Testis (tissue), 3 donors: ENCODE measurements around the gene HSF4. TPM values are rescaled to one million over a fixed set of nuclear protein-coding genes. Genes with fewer than 3 reads are reported as not detected.

Experiments used
- DNase-seq: peaks from one replicate; pipeline ENCODE4 v3.0.0-alpha.2; 2019
- H3K27ac ChIP-seq, 2 donors: fragments of 200-600 bp; sonication (generic); one replicate each; pipeline ENCODE4 v1.5.1; 2019
- H3K27me3 ChIP-seq: fragments of 200-600 bp; sonication (generic); one replicate; pipeline ENCODE4 v1.5.1; 2019
- H3K36me3 ChIP-seq: fragments of 200-600 bp; sonication (generic); one replicate; pipeline ENCODE4 v1.5.1; 2017; ENCODE audit warnings: low read depth; ENCODE audit errors: missing control alignments
- H3K4me1 ChIP-seq: fragments of 200-600 bp; sonication (generic); one replicate; pipeline ENCODE4 v1.5.1; 2019
- H3K4me3 ChIP-seq, 2 donors: fragments of 200-600 bp; sonication (generic); one replicate each; pipeline ENCODE4 v1.5.1; 2017 to 2019
- H3K9me3 ChIP-seq: fragments of 200-600 bp; sonication (generic); one replicate; pipeline ENCODE4 v1.5.1; 2017
- POLR2A ChIP-seq: fragments of 450-650 bp; IDR thresholded peaks from one replicate; pipeline ENCODE4 v1.6.1; 2017; ENCODE audit warnings: antibody characterized with exemption, mild to moderate bottlenecking, moderate library complexity
- WGBS, 2 donors: methylation state at CpG; one replicate each; pipeline ENCODE4 v1.1.5; 2018; 5-methylcytosine and 5-hydroxymethylcytosine counted together
- intact Hi-C: fragments of 100-400 bp; cut with DNase I; formaldehyde crosslinking; loops from one replicate; pipeline ENCODE4 v1.15.1; 2023; ENCODE audit warnings: low total_unique reads
- polyA plus RNA-seq: library from polyadenylated mRNA; stranded (reverse); fragments of 350-450 nt; fragmentation: Illumina TruSeq; extraction: RNeasy Lipid Tissue Mini Kit (QIAGEN cat#74804); gene quantifications from one replicate; pipeline ENCODE4 v1.2.3, GENCODE V29; 2014; ENCODE audit warnings: low read depth, low replicate concordance; ENCODE audit not compliant: insufficient read depth
- total RNA-seq, 2 donors: library from RNA; depleted of rRNA; stranded (reverse); fragments of >200 nt; gene quantifications; one replicate each; pipeline ENCODE4 v1.2.3, GENCODE V29; 2016
- TF ChIP-seq, protein P1 (sequence below), 3 experiments: fragments of 450-650 bp in 2 of 3; fragments of 200-600 bp in 1 of 3; sonication (generic) in 1 of 3; IDR thresholded peaks; one replicate each; pipeline ENCODE4 v1.5.1; 2016 to 2019; ENCODE audit warnings: antibody characterized with exemption in 3 of 3, mild to moderate bottlenecking in 2 of 3, moderate library complexity in 1 of 3

The HSF4 gene
- total and polyA plus RNA-seq, 3 donors from 2014 or later, result 20.2 to 78.3 (median 63.4) TPM

DNA sequence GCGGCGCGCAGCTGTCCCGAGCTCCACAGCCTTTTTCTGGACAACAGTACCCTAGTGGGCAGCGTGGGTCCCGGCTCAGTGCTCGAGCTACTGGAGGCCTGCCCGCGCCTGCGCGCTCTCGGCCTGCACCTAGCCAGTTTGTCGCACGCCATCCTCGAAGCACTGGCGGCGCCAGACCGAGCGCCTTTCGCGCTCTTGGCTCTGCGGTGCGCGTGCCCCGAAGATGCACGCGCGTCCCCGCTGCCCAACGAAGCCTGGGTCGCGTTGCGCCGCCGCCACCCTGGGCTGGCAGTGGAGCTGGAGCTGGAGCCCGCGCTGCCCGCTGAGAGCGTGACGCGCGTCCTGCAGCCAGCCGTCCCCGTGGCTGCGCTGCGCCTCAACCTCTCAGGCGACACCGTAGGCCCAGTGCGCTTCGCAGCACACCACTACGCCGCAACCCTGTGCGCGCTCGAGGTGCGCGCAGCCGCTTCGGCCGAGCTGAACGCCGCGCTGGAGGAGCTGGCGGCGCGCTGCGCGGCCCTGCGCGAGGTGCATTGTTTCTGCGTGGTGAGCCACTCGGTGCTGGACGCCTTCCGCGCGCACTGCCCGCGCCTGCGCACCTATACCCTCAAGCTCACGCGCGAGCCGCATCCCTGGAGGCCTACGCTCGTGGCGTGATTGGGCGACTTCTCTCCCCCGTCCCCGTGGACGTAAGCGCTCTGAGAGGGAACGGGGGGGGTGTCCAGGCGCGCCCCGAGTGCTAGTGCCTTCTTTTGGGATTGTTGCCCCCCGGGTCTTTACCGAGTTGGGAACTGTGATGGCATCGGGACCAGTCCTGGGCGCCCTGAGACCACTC, 1.2 kb upstream of the HSF4 start:
- intact Hi-C loops, result no loop called here
- no peaks in the 10 kb centered on the region for H3K9me3 ChIP-seq
- no peaks in the 10 kb centered on the region for H3K36me3 ChIP-seq
- H3K4me3 ChIP-seq, result peak overlapping the region; percentile 33 to 55
- peak overlapping the region; percentile 60 to 82 for H3K27ac ChIP-seq
- WGBS, 2 donors, result 15 to 20% methylated on average over 1 to 64 of the region's 99 CpGs
- peaks cover 12% of the 10 kb centered on the region for H3K4me1 ChIP-seq
- DNase-seq, result peak; percentile 83
- no peak for TF ChIP-seq POLR2A
- TF ChIP-seq, protein P1, sequence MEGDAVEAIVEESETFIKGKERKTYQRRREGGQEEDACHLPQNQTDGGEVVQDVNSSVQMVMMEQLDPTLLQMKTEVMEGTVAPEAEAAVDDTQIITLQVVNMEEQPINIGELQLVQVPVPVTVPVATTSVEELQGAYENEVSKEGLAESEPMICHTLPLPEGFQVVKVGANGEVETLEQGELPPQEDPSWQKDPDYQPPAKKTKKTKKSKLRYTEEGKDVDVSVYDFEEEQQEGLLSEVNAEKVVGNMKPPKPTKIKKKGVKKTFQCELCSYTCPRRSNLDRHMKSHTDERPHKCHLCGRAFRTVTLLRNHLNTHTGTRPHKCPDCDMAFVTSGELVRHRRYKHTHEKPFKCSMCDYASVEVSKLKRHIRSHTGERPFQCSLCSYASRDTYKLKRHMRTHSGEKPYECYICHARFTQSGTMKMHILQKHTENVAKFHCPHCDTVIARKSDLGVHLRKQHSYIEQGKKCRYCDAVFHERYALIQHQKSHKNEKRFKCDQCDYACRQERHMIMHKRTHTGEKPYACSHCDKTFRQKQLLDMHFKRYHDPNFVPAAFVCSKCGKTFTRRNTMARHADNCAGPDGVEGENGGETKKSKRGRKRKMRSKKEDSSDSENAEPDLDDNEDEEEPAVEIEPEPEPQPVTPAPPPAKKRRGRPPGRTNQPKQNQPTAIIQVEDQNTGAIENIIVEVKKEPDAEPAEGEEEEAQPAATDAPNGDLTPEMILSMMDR (IDR thresholded peaks at IDR 0.05), result no peak
- H3K27me3 ChIP-seq, result no peaks in the 10 kb centered on the region

DNA sequence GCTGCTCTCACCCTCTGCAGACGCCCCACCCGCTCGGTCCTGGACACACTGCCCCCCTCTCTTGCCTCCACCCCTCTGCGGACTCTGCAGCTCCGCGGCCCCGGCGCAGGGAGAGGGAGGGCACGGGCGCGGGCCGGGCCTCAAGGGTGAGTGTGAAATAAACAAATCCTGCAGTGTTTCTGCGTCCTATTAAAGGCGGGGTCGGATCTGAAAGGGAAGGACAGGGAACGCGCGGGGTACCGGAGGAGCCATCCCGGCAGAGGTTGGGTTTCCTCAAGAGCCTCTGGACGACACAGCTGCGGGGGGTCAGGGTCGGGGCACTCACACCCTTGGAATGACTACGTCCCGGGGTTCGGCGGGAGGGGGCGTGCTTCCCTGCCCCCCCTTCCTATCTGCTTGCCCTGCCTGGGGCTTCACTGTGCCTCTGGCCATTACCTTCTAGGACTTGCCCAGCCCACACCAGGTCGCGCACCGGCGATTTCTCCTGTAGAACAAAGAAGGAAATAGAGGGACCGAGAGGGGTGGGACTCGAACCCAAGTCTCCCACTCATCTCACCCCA, 466 bp upstream of the HSF4 start:
- WGBS, 2 donors, result 2% methylated on average over 7 to 34 of the region's 34 CpGs
- TF ChIP-seq, protein P1 (IDR thresholded peaks at IDR 0.05), result no peak
- Histone ChIP-seq H3K27ac (peak overlapping the region; percentile 60 to 82), H3K27me3 (no peaks in the 10 kb centered on the region), H3K36me3 (no peaks in the 10 kb centered on the region), H3K4me3 (peak overlapping the region; percentile 33 to 55), H3K4me1 (peaks cover 15% of the 10 kb centered on the region), H3K9me3 (no peaks in the 10 kb centered on the region)
- DNase-seq, result no peak
- intact Hi-C loops, result no loop called here

DNA sequence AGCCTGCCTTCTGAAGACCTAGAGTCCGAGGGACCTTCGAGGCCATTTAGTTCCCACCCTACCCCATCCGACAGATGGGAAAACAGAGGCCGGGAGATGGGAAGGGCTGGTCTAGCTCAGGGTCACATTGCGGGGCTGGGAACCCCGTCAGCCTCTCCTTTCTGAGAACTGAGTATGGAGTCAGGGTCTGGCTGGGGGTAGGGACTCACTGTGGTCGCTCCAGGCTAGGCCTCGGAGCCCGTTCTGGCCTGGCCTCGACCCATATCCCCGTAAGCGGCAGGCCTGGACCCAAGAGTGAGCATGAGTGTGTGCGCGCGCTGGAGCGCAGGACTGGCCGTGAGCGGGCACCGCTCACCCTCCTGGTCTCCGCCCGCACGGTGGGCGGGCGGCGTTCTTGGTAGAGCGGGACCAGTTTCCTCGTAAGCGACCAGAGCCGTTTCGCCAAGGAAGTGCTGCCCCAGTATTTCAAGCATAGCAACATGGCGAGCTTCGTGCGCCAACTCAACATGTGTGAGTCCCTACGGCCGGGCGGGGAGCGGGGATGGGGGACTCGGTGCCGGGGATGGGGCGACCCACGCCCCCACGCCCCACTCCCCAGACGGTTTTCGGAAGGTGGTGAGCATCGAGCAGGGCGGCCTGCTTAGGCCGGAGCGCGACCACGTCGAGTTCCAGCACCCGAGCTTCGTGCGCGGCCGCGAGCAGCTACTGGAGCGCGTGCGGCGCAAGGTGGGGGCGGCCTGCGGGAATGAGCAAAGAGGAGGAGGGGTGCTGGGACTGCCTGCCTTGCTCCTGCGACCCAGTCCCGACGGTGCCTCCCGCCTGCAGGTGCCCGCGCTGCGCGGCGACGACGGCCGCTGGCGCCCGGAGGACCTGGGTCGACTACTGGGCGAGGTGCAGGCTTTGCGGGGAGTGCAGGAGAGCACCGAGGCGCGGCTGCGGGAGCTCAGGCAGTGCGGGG, 855 bp downstream of the HSF4 start:
- intact Hi-C loops, result no loop called here
- Histone ChIP-seq H3K36me3 (no peaks in the 10 kb centered on the region), H3K4me1 (peaks cover 27% of the 10 kb centered on the region), H3K9me3 (no peaks in the 10 kb centered on the region), H3K27ac (peak overlapping the region; percentile 80 to 82), H3K27me3 (no peaks in the 10 kb centered on the region), H3K4me3 (peak overlapping the region; percentile 33 to 55)
- WGBS, 2 donors, result 39 to 44% methylated on average over 15 to 81 of the region's 85 CpGs
- TF ChIP-seq POLR2A, result no peak
- TF ChIP-seq, protein P1 (IDR thresholded peaks at IDR 0.05), result no peak
- DNase-seq, result no peak

DNA sequence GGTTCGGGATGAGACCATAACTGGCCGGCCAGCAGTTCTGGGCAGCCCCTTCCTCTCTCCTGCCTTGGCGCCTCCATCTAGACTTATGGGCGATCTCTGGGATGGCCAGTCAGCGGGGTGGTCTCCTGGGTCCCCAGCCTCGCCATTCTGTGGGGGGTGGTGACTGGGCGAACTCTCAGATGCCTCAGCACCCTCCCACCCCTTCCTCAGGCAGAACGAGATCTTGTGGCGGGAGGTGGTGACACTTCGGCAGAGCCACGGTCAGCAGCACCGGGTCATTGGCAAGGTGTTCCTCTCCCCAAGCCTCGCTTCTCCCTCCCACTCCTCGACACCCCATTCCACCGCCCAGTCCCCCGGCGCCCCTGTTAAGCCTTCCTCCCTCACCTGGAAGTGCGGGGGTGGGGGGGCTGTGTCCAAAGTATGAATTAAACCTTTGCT, 1.6 kb downstream of the HSF4 start:
- Histone ChIP-seq H3K36me3 (no peaks in the 10 kb centered on the region), H3K4me1 (peaks cover 32% of the 10 kb centered on the region), H3K4me3 (no peak overlapping the region), H3K27ac (no peak overlapping the region), H3K9me3 (no peaks in the 10 kb centered on the region), H3K27me3 (no peaks in the 10 kb centered on the region)
- DNase-seq, result no peak
- intact Hi-C loops, result no loop called here
- WGBS, 2 donors, result 42 to 62% methylated on average over 6 to 18 of the region's 18 CpGs
- TF ChIP-seq, protein P1 (IDR thresholded peaks at IDR 0.05), result no peak
- TF ChIP-seq POLR2A, result no peak
